GM19193 (cell line): ENCODE measurements around the gene PNPT1.

Experiments used
- POLR2A ChIP-seq: IDR thresholded peaks from 4 replicates; pipeline ENCODE4 v1.6.1; 2011; ENCODE audit not compliant: insufficient read depth, insufficient read length; ENCODE audit errors: extremely low read depth

PNPT1 gene

GRCh38 chr2:55611997-55612396 lies 81.6 kb downstream of the PNPT1 start:
- no peak for TF ChIP-seq POLR2A

GRCh38 chr2:55610954-55611743 lies 82.5 kb downstream of the PNPT1 start:
- no peak for TF ChIP-seq POLR2A

GRCh38 chr2:55609938-55610578 lies 83.6 kb downstream of the PNPT1 start:
- TF ChIP-seq POLR2A = no peak

- no peak for TF ChIP-seq POLR2A
Observed at GRCh38 chr2:55609193-55609794, 84.3 kb downstream of the PNPT1 start.

- no peak for TF ChIP-seq POLR2A
Observed at GRCh38 chr2:55607717-55608116, 85.9 kb downstream of the PNPT1 start.

GRCh38 chr2:55604027-55604565 lies 89.5 kb downstream of the PNPT1 start:
- TF ChIP-seq POLR2A = no peak

GRCh38 chr2:55601849-55602248 lies 91.8 kb downstream of the PNPT1 start:
- no peak for TF ChIP-seq POLR2A

GRCh38 chr2:55598056-55598795 lies 95.4 kb downstream of the PNPT1 start:
- no peak for TF ChIP-seq POLR2A

- TF ChIP-seq POLR2A = no peak
Observed at GRCh38 chr2:55595536-55595935, 98.1 kb downstream of the PNPT1 start.

- no peak for TF ChIP-seq POLR2A
Observed at GRCh38 chr2:55592130-55592529, 101.5 kb downstream of the PNPT1 start.

GRCh38 chr2:55590810-55591440 lies 102.7 kb downstream of the PNPT1 start:
- TF ChIP-seq POLR2A = no peak

GRCh38 chr2:55585451-55586080 lies 108.1 kb downstream of the PNPT1 start:
- no peak for TF ChIP-seq POLR2A
